Measurements from ENCODE around the gene NCOA7.

The NCOA7 gene

DNA sequence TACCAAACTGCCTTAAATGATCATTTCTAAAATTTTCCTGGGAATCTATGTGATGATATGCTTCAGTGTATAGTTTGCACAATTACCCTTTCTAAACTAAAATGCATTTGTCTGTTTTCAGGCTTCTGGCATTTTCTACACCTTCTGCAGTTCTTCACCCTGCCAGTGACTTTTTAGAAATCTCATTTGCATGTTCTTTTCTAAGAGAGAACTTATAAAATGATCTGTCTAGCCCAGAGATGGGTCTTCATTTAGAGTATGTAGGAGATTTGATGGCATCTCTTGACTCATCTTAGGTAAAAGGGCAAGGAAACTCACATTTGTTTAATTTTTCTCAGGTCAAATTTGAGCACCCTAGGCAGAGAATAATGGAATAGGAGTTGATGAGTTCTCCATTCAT is 17.8 kb downstream of the NCOA7 start:
- no peak overlapping the region for H3K27ac ChIP-seq (ENCODE audit: low read length)
- H3K4me3 ChIP-seq (ENCODE audit: low read depth in 1 of 2, low read length in 2 of 2) = no peak overlapping the region
- no peak for DNase-seq
- H3K9me3 ChIP-seq (ENCODE audit: insufficient read depth, low read length, severe bottlenecking) = no peaks in the 10 kb centered on the region
- H3K4me2 ChIP-seq (ENCODE audit: insufficient read depth, low read length) = no peak overlapping the region
- H4K20me1 ChIP-seq (ENCODE audit: insufficient read depth, low read length) = peaks cover 13% of the 10 kb centered on the region; the same call in 1 of the 2 replicates
- no peak for TF ChIP-seq EZH2 (IDR thresholded peaks at IDR 0.05; ENCODE audit: borderline replicate concordance, low read depth, low read length, severe bottlenecking)
- TF ChIP-seq, protein P1, sequence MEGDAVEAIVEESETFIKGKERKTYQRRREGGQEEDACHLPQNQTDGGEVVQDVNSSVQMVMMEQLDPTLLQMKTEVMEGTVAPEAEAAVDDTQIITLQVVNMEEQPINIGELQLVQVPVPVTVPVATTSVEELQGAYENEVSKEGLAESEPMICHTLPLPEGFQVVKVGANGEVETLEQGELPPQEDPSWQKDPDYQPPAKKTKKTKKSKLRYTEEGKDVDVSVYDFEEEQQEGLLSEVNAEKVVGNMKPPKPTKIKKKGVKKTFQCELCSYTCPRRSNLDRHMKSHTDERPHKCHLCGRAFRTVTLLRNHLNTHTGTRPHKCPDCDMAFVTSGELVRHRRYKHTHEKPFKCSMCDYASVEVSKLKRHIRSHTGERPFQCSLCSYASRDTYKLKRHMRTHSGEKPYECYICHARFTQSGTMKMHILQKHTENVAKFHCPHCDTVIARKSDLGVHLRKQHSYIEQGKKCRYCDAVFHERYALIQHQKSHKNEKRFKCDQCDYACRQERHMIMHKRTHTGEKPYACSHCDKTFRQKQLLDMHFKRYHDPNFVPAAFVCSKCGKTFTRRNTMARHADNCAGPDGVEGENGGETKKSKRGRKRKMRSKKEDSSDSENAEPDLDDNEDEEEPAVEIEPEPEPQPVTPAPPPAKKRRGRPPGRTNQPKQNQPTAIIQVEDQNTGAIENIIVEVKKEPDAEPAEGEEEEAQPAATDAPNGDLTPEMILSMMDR (IDR thresholded peaks at IDR 0.05; ENCODE audit: borderline replicate concordance, extremely low read depth, low read length, poor library complexity, severe bottlenecking) = no peak
- 0 out of 2 replicates have a peak, but pooled peaks cover 3% of the 10 kb centered on the region for H3K36me3 ChIP-seq (ENCODE audit: insufficient read depth, low read length)
- ATAC-seq (ENCODE audit: insufficient read depth, low read depth) = no peak
- H3K27me3 ChIP-seq (ENCODE audit: insufficient read depth, low read length, poor library complexity) = no peaks in the 10 kb centered on the region
- no peak overlapping the region for H2AFZ ChIP-seq (ENCODE audit: low read depth, low read length)
- H3K79me2 ChIP-seq (ENCODE audit: insufficient read depth, low read length) = peaks cover 45% of the 10 kb centered on the region
- no peak overlapping the region for H3K9ac ChIP-seq (ENCODE audit: low read depth, low read length)
- H3K4me1 ChIP-seq (ENCODE audit: insufficient read depth, low read length) = 0 out of 2 replicates have a peak, but pooled peaks cover under 1% of the 10 kb centered on the region

DNA sequence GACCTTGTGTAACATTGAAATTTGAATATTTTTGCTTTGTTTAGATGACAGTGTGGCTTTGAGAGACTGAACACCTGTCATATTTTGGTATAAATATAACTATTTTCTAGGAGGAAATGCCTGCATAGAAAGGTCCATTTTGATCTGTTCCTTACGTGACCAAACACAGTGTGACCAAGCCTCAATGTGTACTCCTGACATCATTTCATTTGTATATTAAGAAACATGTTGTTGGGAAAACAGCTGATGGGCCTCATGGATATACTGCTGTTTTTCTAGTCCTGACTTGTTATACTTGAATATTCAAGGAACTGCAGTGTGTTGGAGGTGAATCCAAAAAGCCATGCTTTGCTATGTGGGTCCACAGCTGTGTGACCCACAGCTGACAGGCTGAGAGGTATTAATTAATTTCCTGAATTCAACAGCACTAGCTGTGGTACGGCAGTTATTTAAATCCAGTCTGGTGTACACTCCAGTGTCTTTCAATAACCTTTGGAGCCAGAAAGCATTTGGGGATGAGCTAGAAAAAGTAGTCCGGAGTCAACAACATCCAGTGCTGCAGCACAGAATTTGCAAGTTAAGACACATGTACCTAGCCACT is 18.9 kb downstream of the NCOA7 start:
- Histone ChIP-seq H3K79me2 (ENCODE audit: insufficient read depth, low read length) (peaks cover 37% of the 10 kb centered on the region), H3K27ac (ENCODE audit: low read length) (no peak overlapping the region), H3K4me3 (ENCODE audit: low read depth in 1 of 2, low read length in 2 of 2) (no peak overlapping the region), H4K20me1 (ENCODE audit: insufficient read depth, low read length) (peaks cover 13% of the 10 kb centered on the region; the same call in 1 of the 2 replicates), H3K9ac (ENCODE audit: low read depth, low read length) (no peak overlapping the region), H3K4me1 (ENCODE audit: insufficient read depth, low read length) (peaks cover 6% of the 10 kb centered on the region), H2AFZ (ENCODE audit: low read depth, low read length) (no peak overlapping the region), H3K4me2 (ENCODE audit: insufficient read depth, low read length) (no peak overlapping the region), H3K36me3 (ENCODE audit: insufficient read depth, low read length) (0 out of 2 replicates have a peak, but pooled peaks cover 3% of the 10 kb centered on the region), H3K9me3 (ENCODE audit: insufficient read depth, low read length, severe bottlenecking) (no peaks in the 10 kb centered on the region), H3K27me3 (ENCODE audit: insufficient read depth, low read length, poor library complexity) (no peaks in the 10 kb centered on the region)
- ATAC-seq (ENCODE audit: insufficient read depth, low read depth) (no peak), DNase-seq (no peak)
- TF ChIP-seq EZH2 (IDR thresholded peaks at IDR 0.05; ENCODE audit: borderline replicate concordance, low read depth, low read length, severe bottlenecking) = no peak
- TF ChIP-seq, protein P1 (IDR thresholded peaks at IDR 0.05; ENCODE audit: borderline replicate concordance, extremely low read depth, low read length, poor library complexity, severe bottlenecking) = no peak

DNA sequence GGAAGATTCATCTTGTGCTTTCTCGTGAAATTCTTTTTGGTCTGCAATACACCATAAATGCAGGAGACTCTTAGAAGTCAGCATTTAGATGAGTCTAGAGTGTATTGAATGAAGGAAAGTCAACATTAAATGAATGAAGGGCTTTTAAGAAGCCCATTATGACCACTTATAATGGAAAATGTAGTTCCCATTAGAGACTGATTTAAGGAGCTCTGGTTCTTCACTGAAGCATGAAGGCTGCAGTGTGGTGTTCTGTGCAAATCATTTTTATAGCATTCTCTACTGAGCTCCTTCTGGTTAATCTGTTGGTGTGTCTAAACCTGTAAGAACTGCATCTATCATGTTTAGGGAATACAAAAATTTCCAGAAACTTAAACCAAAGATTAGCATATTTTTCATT is 19.7 kb downstream of the NCOA7 start:
- DNase-seq = no peak
- peaks cover 13% of the 10 kb centered on the region; the same call in 1 of the 2 replicates for H4K20me1 ChIP-seq (ENCODE audit: insufficient read depth, low read length)
- no peak overlapping the region for H3K4me2 ChIP-seq (ENCODE audit: insufficient read depth, low read length)

More for the DNA sequence above, 19.7 kb downstream of the NCOA7 start:
- Histone ChIP-seq H3K4me3 (ENCODE audit: low read depth in 1 of 2, low read length in 2 of 2) (no peak overlapping the region), H3K36me3 (ENCODE audit: insufficient read depth, low read length) (0 out of 2 replicates have a peak, but pooled peaks cover 6% of the 10 kb centered on the region), H3K9ac (ENCODE audit: low read depth, low read length) (no peak overlapping the region), H3K9me3 (ENCODE audit: insufficient read depth, low read length, severe bottlenecking) (no peaks in the 10 kb centered on the region), H2AFZ (ENCODE audit: low read depth, low read length) (no peak overlapping the region), H3K27me3 (ENCODE audit: insufficient read depth, low read length, poor library complexity) (no peaks in the 10 kb centered on the region), H3K79me2 (ENCODE audit: insufficient read depth, low read length) (peaks cover 35% of the 10 kb centered on the region), H3K4me1 (ENCODE audit: insufficient read depth, low read length) (peaks cover 6% of the 10 kb centered on the region), H3K27ac (ENCODE audit: low read length) (no peak overlapping the region)
- no peak for ATAC-seq (ENCODE audit: insufficient read depth, low read depth)
- no peak for TF ChIP-seq EZH2 (IDR thresholded peaks at IDR 0.05; ENCODE audit: borderline replicate concordance, low read depth, low read length, severe bottlenecking)
- TF ChIP-seq, protein P1 (IDR thresholded peaks at IDR 0.05; ENCODE audit: borderline replicate concordance, extremely low read depth, low read length, poor library complexity, severe bottlenecking) = no peak

Measured in DND-41 (cell line).